A549 treated with GW870086 at 1 μM for 4 hours (cell line): ENCODE data around the gene DCTN4. TPM values are rescaled to one million over a fixed set of nuclear protein-coding genes. Genes with fewer than 3 reads are reported as not detected.

Source experiments
- total RNA-seq: library from RNA; stranded (reverse); fragments of 200-300 nt; extraction: Qiagen RNA extraction; gene quantifications from 5 replicates; pipeline ENCODE4 v1.2.3, GENCODE V29; 2022; ENCODE audit warnings: low read depth

DCTN4 gene
- 16.6 to 20.3 TPM (median 18.4 TPM) in 5 replicates for total RNA-seq

GRCh38 chr5:150758531-150759333, at the start of gene DCTN4:
Gene DCTN4 (minus strand): TSS chr5:150759017. CDS start chr5:150758993, 24 bp downstream.

GRCh38 chr5:150778517-150779396, 19.9 kb upstream of the DCTN4 start, which contains the start of gene SMIM3:
Gene SMIM3 (plus strand): TSS chr5:150778757. CDS start chr5:150795441, 16,684 bp downstream.

GRCh38 chr5:150700594-150701377, 58.0 kb downstream of the DCTN4 start, which contains the start of gene RBM22:
Gene RBM22 (minus strand): TSS chr5:150701062. CDS start chr5:150700985, 77 bp downstream.

GRCh38 chr5:150661086-150661485, 97.7 kb downstream of the DCTN4 start, which contains the start of gene MYOZ3:
Gene MYOZ3 (plus strand): TSS chr5:150661251. CDS start chr5:150662942, 1,691 bp downstream.

Other genes starting within 250 kb of the DCTN4 start
- 23.1 to 29.9 TPM (median 28.6 TPM) in 5 replicates for gene SYNPO, start 118.4 kb downstream of the DCTN4 start, total RNA-seq
- gene MYOZ3, start 97.8 kb downstream of the DCTN4 start, total RNA-seq, result 0.06 to 0.22 TPM in 2 of 5 replicates, not detected in the others
- gene RBM22, start 58.0 kb downstream of the DCTN4 start, total RNA-seq, result 44.4 to 48.9 TPM (median 47.4 TPM) in 5 replicates
- 4.7 to 8.1 TPM (median 6.4 TPM) in 5 replicates for gene SMIM3, start 19.7 kb upstream of the DCTN4 start, total RNA-seq
- 0.08 to 0.34 TPM (median 0.12 TPM) in 3 of 5 replicates, not detected in the others for gene IRGM, start 87.5 kb upstream of the DCTN4 start, total RNA-seq
- 2.0 to 2.9 TPM (median 2.8 TPM) in 5 replicates for gene ZNF300, start 146.0 kb upstream of the DCTN4 start, total RNA-seq